DMS153 (cell line): ENCODE results near the gene DRGX.

Experiments used
- DNase-seq: peaks from one replicate; lab custom pipeline; 2025; lab: John Stamatoyannopoulos, UW

DRGX gene

GRCh38 chr10:49382226-49382625 is 13.7 kb downstream of the DRGX start:
- DNase-seq: no peak

- no peak for DNase-seq
Measured at GRCh38 chr10:49381111-49381900, 14.6 kb downstream of the DRGX start.

- no peak for DNase-seq
Measured at GRCh38 chr10:49379596-49380410, 16.1 kb downstream of the DRGX start.

GRCh38 chr10:49377256-49377655 is 18.6 kb downstream of the DRGX start:
- no peak for DNase-seq

DNA sequence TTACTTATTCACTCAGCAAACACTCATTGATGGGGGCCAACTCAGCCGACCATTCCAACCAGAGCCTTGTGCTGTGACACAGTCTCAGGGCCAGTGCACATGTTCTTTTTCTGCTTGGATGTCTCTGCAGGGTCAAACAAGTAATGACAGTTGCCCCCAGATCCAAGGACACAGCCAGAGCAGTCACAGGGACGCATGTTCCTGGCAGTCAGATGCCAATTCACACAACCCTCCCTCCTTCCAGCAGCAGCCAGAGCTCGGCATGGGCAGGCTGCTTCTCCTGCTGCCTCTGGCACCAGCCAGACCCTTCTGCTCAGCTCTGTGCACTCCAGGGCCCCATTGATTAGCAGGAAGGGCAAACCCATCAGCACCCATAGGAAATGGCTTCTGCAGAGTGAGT is 20.3 kb downstream of the DRGX start:
- no peak for DNase-seq

GRCh38 chr10:49374740-49375139 is 21.1 kb downstream of the DRGX start:
- no peak for DNase-seq

DNA sequence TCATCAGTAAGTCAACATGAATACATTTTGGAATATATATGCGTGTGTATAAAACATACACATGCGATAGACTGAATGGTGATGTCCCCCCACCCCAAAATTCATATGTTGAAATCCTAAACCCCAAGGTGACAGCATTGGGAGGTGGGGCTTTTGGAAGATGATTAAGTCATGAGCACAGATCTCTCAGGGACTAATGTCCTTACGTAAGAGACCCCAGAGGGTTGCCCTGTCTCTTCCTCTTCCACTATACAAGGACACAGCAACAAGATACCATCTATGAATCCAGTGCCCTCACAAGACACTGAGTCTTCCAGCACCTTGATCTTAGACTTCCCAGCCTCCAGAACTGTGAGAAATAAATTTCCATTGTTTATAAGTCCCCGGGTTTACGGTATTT is 22.5 kb downstream of the DRGX start:
- DNase-seq: no peak

GRCh38 chr10:49371967-49372366 is 23.9 kb downstream of the DRGX start:
- DNase-seq: no peak

- DNase-seq: no peak
Measured at GRCh38 chr10:49370326-49371100, 25.4 kb downstream of the DRGX start.

DNA sequence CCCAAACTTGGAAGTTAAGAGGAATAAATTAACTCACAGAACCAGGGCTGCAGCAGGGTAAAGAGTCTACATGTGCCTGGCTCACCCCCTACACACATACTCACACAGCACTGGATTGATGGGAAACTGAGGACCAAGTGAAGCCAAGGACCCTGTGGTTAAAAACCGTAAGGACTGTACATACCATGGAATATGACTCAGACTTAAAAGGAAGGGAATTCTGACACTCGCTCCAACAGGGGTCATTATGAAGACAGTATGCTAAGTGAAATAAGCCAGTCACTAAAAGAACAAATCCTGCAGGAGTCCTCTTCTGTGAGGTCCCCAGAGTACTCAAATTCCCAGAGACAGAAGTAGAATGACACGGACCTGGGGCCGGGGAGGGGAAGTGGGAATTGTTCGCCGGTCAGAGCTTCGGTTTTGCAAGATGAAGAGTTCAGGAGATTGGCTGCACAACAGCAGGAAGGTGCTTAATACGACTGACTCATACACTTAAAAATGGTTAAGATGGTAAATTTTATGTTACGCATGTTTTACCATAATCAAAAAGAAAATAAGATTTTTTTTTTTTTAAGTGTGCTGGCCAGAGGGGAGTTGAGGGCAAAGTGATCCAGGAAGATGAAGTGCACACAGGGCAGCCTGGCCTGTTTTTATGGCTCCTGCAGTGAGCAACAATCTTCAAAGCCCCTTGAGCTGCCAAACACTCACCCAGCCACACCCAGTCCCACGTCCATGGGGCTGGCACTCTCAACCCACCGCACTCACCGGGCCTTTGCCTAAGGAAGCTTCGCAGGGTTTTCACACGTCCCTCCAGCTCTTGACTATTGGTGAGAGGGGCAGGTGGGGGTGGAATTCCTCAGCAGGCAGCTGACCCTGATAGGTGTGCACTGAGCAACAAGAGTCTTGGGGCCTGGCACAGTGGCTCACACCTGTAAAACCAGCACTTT is 26.4 kb downstream of the DRGX start:
- DNase-seq: no peak

GRCh38 chr10:49368256-49368655 is 27.6 kb downstream of the DRGX start:
- DNase-seq: no peak

DNA sequence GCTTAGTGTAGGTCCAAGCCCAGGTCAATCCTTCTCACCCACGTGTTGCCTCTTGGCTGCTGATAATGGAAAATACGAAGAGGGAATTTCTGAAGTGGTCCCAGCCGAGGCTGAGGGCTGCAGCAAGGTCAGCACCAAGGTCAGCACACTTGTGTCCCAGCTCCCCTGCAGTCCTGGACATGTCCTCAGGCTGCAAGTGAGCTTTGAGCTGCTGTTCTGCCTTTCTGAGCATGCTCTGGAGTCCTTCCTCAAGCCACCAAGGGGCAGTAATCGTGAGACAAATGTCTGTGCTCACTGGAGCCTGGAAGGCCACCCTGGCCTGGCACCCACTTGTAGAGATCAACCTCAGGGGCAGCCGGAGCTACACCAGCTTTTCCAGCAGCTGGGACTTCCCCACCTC is 28.3 kb downstream of the DRGX start:
- no peak for DNase-seq

DNA sequence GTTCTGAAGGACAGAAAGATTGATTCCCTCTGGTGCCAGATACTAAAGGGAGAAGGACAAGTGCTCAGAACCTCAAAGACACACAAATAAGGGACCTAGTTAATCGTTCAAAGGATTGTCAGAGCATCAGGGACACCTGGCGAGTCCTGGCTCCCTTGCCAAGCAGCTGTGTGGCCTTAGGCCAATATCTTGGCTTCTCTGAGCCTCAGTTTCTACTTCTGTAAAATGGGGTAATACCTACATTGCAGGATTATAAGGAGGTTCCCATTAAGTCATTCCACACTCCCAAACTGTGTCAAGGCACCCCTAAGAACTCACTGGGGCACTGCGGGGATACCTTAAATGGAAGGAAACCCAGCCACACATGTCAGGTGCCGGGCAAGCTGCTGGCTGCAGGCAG is 29.4 kb downstream of the DRGX start:
- no peak for DNase-seq

DNA sequence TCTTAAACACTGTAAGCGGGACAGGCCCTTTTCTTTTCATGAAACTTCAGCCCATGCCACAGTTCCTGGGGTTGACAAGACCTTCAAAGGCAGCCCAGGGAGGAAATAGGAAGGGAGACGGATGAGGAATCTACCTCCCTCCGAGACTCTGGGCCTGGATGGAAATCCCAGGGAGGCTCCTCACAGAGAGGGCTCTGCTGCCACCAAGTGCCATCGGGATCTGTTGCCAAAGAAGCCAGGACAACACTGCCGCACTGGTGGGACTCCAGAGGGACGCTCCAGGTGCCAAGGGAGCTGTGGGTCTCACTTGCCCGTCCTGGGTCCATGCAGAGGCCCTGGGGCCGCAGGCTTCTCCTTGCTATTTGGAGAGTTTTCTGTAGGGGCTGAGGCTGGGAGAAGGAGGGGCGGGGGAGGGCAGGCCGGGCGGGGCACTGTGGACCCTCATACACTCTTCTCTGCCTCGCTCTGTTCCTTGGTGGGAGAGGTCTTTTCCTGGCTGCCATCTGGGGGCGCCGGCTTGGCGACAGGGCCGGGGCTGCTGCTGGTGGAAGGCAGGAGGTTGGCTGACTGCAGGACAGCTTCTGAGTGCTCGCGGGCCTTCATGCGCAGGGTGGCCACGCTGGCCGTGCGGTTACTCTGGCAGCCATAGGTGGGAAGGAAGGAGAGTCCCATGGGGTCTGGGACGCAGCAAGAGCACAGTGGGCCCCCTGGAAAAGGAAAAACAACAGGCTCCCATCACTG is 30.0 kb downstream of the DRGX start:
- DNase-seq: no peak

DNA sequence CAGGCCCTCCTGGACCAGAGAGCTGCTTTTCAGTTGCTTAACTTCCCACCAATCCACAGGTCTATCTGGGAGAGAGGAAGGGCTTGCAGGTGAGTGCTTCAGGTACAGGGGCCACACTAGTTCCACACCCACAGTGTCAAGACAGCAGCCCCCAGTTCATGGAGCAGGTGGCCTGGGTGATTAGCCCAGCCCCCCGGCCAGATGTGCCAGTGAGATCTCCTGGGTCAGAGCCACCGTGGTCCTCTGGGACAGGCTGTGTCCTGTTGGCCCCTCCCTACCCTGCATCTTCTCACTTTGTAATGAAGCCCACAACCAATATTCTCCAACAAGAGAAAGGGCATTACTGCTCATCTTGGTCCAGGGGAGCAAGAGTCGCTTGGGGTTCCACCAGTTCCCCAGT is 30.6 kb downstream of the DRGX start:
- no peak for DNase-seq

DNA sequence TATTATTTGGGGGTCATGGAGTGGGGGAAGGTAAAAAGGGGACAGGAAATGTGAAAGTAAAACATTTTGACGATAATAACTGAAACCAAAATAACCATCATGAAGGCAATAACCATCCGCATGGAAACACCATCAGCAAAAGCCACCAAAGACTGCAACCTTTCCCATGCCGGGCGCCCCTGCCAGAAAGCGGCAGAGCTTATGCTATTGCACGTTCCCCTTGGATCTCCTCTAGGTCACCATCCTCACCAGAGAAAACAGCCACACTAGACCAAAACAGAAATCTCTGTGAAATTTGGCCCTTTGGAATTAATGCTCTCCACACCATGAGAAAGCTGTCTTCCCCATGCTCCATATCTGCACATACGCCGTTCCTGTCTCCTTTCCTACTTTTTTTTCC is 31.1 kb downstream of the DRGX start:
- no peak for DNase-seq

- no peak for DNase-seq
Measured at GRCh38 chr10:49364051-49364450, 31.8 kb downstream of the DRGX start.

- no peak for DNase-seq
Measured at GRCh38 chr10:49363309-49364031, 32.4 kb downstream of the DRGX start.

- DNase-seq: no peak
Measured at GRCh38 chr10:49362596-49363260, 33.2 kb downstream of the DRGX start.
